Regular cardiac myocyte (primary cell): ENCODE results near the gene PEX5. TPM values are rescaled to one million over a fixed set of nuclear protein-coding genes. Genes with fewer than 3 reads are reported as not detected.

ENCODE experiments used
- total RNA-seq: library from RNA; depleted of rRNA; stranded (reverse); fragments of >200 nt; gene quantifications from 2 replicates; pipeline ENCODE4 v1.2.3, GENCODE V29; 2014

PEX5 gene
- 20.3 and 29.9 TPM in 2 replicates for total RNA-seq

GRCh38 chr12:7189398-7190267 is at the start of gene PEX5:
PEX5 (plus strand) TSS chr12:7189686; CDS start chr12:7190378, 692 bp downstream.

Other genes starting within 250 kb of the PEX5 start
- not detected in 2 replicates for gene RNU7-1, start 245.9 kb upstream of the PEX5 start, total RNA-seq
- 75.3 and 141 TPM in 2 replicates for gene C12orf57, start 245.7 kb upstream of the PEX5 start, total RNA-seq
- gene PTPN6, start 238.3 kb upstream of the PEX5 start, total RNA-seq, result under 0.01 TPM in 1 of 2 replicates, not detected in the other
- 149 and 175 TPM in 2 replicates for gene PHB2, start 219.0 kb upstream of the PEX5 start, total RNA-seq
- 49.3 and 94.9 TPM in 2 replicates for gene EMG1, start 218.8 kb upstream of the PEX5 start, total RNA-seq
- gene LPCAT3, start 171.2 kb upstream of the PEX5 start, total RNA-seq, result 5.9 and 9.2 TPM in 2 replicates
- gene C1S, start 129.0 kb upstream of the PEX5 start, total RNA-seq, result 24.7 and 213 TPM in 2 replicates
- gene C1R, start 97.2 kb upstream of the PEX5 start, total RNA-seq, result 11.7 and 106 TPM in 2 replicates
- gene C1RL, start 80.5 kb upstream of the PEX5 start, total RNA-seq, result 7.1 and 37.2 TPM in 2 replicates
- 0.19 TPM in 1 of 2 replicates, not detected in the other for gene RBP5, start 60.8 kb upstream of the PEX5 start, total RNA-seq
- gene CLSTN3, start 59.3 kb upstream of the PEX5 start, total RNA-seq, result 6.7 and 8.2 TPM in 2 replicates
- not detected in 2 replicates for gene ACSM4, start 114.4 kb downstream of the PEX5 start, total RNA-seq